Measurements from ENCODE around the gene B3GAT3.

GRCh38 chr11:62666259-62666926 lies 44.6 kb upstream of the B3GAT3 start:
- TF ChIP-seq CTCF (IDR thresholded peaks at IDR 0.05) (no peak), POLR2A (IDR thresholded peaks at IDR 0.05) (no peak), EP300 (IDR thresholded peaks at IDR 0.05) (no peak)
